ENCODE data around the gene AFDN.

Gene AFDN

GRCh38 chr6:167917551-167918154 is 90.9 kb downstream of the AFDN start:
- DNase-seq (ENCODE audit: low read depth) = no peak
- H3K4me3 ChIP-seq (replicated peaks; ENCODE audit: low read depth, low read length) = no peak overlapping the region
- TF ChIP-seq, protein P1, sequence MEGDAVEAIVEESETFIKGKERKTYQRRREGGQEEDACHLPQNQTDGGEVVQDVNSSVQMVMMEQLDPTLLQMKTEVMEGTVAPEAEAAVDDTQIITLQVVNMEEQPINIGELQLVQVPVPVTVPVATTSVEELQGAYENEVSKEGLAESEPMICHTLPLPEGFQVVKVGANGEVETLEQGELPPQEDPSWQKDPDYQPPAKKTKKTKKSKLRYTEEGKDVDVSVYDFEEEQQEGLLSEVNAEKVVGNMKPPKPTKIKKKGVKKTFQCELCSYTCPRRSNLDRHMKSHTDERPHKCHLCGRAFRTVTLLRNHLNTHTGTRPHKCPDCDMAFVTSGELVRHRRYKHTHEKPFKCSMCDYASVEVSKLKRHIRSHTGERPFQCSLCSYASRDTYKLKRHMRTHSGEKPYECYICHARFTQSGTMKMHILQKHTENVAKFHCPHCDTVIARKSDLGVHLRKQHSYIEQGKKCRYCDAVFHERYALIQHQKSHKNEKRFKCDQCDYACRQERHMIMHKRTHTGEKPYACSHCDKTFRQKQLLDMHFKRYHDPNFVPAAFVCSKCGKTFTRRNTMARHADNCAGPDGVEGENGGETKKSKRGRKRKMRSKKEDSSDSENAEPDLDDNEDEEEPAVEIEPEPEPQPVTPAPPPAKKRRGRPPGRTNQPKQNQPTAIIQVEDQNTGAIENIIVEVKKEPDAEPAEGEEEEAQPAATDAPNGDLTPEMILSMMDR (IDR thresholded peaks at IDR 0.05; ENCODE audit: low read length, missing control alignments) = no peak

DNA sequence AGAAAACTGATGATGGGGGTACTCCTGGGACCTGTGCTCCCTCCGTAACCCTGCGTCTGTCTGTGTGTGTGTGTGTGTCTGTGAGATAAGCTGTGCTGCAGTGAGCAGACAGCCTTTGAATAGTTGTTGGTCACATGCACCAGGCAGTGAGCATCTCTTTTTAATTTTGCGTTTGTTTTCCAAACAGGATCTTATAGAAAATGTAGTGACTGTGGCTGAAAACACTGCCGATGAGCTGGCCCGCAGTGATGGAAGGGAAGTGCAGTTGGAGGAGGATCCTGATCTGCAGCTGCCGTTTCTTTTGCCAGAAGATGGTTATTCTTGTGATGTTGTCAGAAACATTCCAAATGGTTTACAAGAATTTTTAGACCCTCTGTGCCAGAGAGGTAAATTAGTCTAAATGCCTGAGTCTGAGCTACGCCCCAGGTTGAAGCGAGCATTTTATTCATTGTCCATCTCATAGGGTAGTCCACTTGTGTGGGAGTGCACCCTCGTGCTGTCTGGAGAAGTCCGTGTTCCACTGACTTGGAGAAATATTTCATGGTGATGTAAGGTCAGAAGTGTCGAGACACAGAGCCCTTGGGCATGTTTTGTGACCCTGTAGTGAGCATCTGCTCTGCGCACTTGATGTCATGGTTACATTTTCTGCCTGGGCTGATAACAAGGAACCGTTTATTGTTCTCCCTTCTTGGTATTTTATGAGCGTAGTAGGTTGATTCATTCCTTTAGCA is 92.0 kb downstream of the AFDN start:
- DNase-seq (ENCODE audit: low read depth) = no peak
- TF ChIP-seq, protein P1 (IDR thresholded peaks at IDR 0.05; ENCODE audit: low read length, missing control alignments) = no peak
- no peak overlapping the region for H3K4me3 ChIP-seq (replicated peaks; ENCODE audit: low read depth, low read length)

GRCh38 chr6:167919349-167919748 is 92.6 kb downstream of the AFDN start:
- TF ChIP-seq, protein P1 (IDR thresholded peaks at IDR 0.05; ENCODE audit: low read length, missing control alignments) = no peak
- H3K4me3 ChIP-seq (replicated peaks; ENCODE audit: low read depth, low read length) = no peak overlapping the region
- no peak for DNase-seq (ENCODE audit: low read depth)

GRCh38 chr6:167920165-167920564 is 93.5 kb downstream of the AFDN start:
- no peak for DNase-seq (ENCODE audit: low read depth)
- TF ChIP-seq, protein P1 (IDR thresholded peaks at IDR 0.05; ENCODE audit: low read length, missing control alignments) = no peak

DNA sequence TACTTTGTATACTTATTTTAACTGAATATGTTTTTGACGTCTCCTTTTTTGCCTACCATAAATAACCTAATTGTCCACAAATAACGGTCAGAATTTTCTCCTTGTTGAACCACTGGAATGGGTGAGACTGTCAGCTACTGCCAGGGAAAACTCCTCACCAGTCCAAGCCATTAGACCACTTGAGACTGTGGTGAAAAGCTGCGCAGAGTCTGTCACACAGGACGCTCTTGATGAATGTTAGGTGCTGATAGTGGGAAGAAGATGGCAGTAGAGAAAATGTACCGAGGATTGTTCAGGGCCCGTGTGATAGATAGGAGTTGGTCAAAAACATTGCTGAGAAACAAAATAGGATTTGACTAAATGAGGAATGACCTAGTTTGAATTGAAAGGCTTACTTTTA is 95.1 kb downstream of the AFDN start:
- H3K4me3 ChIP-seq (replicated peaks; ENCODE audit: low read depth, low read length) = no peak overlapping the region
- no peak for DNase-seq (ENCODE audit: low read depth)
- TF ChIP-seq, protein P1 (IDR thresholded peaks at IDR 0.05; ENCODE audit: low read length, missing control alignments) = no peak

More at GRCh38 chr6:167920165-167920564, 93.5 kb downstream of the AFDN start:
- H3K4me3 ChIP-seq (replicated peaks; ENCODE audit: low read depth, low read length) = no peak overlapping the region

GRCh38 chr6:167925026-167925425 is 98.3 kb downstream of the AFDN start:
- no peak for DNase-seq (ENCODE audit: low read depth)
- H3K4me3 ChIP-seq (replicated peaks; ENCODE audit: low read depth, low read length) = no peak overlapping the region
- TF ChIP-seq, protein P1 (IDR thresholded peaks at IDR 0.05; ENCODE audit: low read length, missing control alignments) = no peak

All from fibroblast of pulmonary artery (primary cell).